T follicular helper cell (primary cell): ENCODE data around the gene EME1.
"Not testable (repeated sequence)": the region's sequence is repeated elsewhere in the genome, so short reads cannot be mapped to it uniquely, and the experiment has no call there.

Source experiments
- DNase-seq: peaks from one replicate; pipeline ENCODE4 v3.0.0-alpha.2; 2020; ENCODE audit warnings: low read depth

The EME1 gene

GRCh38 chr17:50396261-50397110 lies 23.5 kb downstream of the EME1 start:
- DNase-seq: no peak

GRCh38 chr17:50397111-50397918 lies 24.3 kb downstream of the EME1 start, which contains the start of gene LRRC59:
LRRC59 (minus strand) TSS chr17:50397523; CDS start chr17:50397317, 206 bp downstream.
- DNase-seq: peak; percentile 88

GRCh38 chr17:50397919-50398285 lies 24.9 kb downstream of the EME1 start:
- DNase-seq: no peak

GRCh38 chr17:50398672-50399071 lies 25.6 kb downstream of the EME1 start:
- not testable (repeated sequence) for DNase-seq

GRCh38 chr17:50399591-50399990 lies 26.6 kb downstream of the EME1 start:
- DNase-seq: not testable (repeated sequence)

GRCh38 chr17:50405351-50405750 lies 32.3 kb downstream of the EME1 start:
- DNase-seq: not testable (repeated sequence)

- DNase-seq: no peak
Observed at GRCh38 chr17:50406578-50406977, 33.5 kb downstream of the EME1 start.

GRCh38 chr17:50407921-50408320 lies 34.9 kb downstream of the EME1 start:
- DNase-seq: no peak

GRCh38 chr17:50412188-50412732 lies 39.2 kb downstream of the EME1 start:
- no peak for DNase-seq

- DNase-seq: no peak
Observed at GRCh38 chr17:50414808-50415207, 41.8 kb downstream of the EME1 start.

GRCh38 chr17:50419577-50419976 lies 46.5 kb downstream of the EME1 start:
- DNase-seq: not testable (repeated sequence)

GRCh38 chr17:50420419-50421112 lies 47.5 kb downstream of the EME1 start:
- no peak for DNase-seq

- no peak for DNase-seq
Observed at GRCh38 chr17:50421308-50422051, 48.5 kb downstream of the EME1 start.

- DNase-seq: no peak
Observed at GRCh38 chr17:50422738-50423137, 49.7 kb downstream of the EME1 start.

- DNase-seq: no peak
Observed at GRCh38 chr17:50423553-50424159, 50.6 kb downstream of the EME1 start.

- DNase-seq: no peak
Observed at GRCh38 chr17:50424246-50424995, 51.4 kb downstream of the EME1 start.

- no peak for DNase-seq
Observed at GRCh38 chr17:50424996-50425681, 52.1 kb downstream of the EME1 start.

GRCh38 chr17:50425682-50426471 lies 52.8 kb downstream of the EME1 start, which contains the start of gene ACSF2:
ACSF2 (plus strand) TSS chr17:50426218; CDS start chr17:50426262, 44 bp downstream.
- peak; percentile 65 for DNase-seq

- no peak for DNase-seq
Observed at GRCh38 chr17:50426472-50426782, 53.4 kb downstream of the EME1 start.
